HepG2 (cell line): ENCODE measurements around the gene CCL16. TPM values are rescaled to one million over a fixed set of nuclear protein-coding genes. Genes with fewer than 3 reads are reported as not detected.

Experiments used
- CBFB ChIP-seq: sonication (generic); formaldehyde crosslinking; IDR thresholded peaks from 2 replicates; pipeline ENCODE4 v1.4.0; 2020; ENCODE audit warnings: missing genetic modification reagents
- GATAD2A ChIP-seq: IDR thresholded peaks from 2 replicates; pipeline ENCODE4 v1.6.1; 2016
- NFRKB ChIP-seq: fragments of 450-650 bp; IDR thresholded peaks from 2 replicates; pipeline ENCODE4 v1.6.1; 2017
- TFDP1 ChIP-seq: IDR thresholded peaks from 2 replicates; pipeline ENCODE4 v1.6.1; 2016; ENCODE audit warnings: missing compliant biosample characterization, missing genetic modification reagents, borderline replicate concordance
- TMF1 ChIP-seq: sonication (generic); formaldehyde crosslinking; IDR thresholded peaks from 2 replicates; pipeline ENCODE4 v1.8.1; 2022; ENCODE audit warnings: low read depth, missing genetic modification reagents
- U2AF2 ChIP-seq: fragments of 200-400 bp; formaldehyde crosslinking; IDR thresholded peaks from 2 replicates; pipeline ENCODE4 v1.6.1; 2017; ENCODE audit warnings: low read depth, mild to moderate bottlenecking, low read length
- ZBTB49 ChIP-seq: sonication (generic); formaldehyde crosslinking; IDR thresholded peaks from 2 replicates; pipeline ENCODE4 v1.4.0; 2020; ENCODE audit warnings: missing genetic modification reagents, borderline replicate concordance
- ZNF326 ChIP-seq: sonication (generic); formaldehyde crosslinking; IDR thresholded peaks from 2 replicates; pipeline ENCODE4 v1.4.0; 2020; ENCODE audit warnings: missing genetic modification reagents, borderline replicate concordance
- ZNF414 ChIP-seq: sonication (generic); formaldehyde crosslinking; IDR thresholded peaks from 2 replicates; pipeline ENCODE4 v1.5.0; 2020; ENCODE audit warnings: missing genetic modification reagents
- ZNF563 ChIP-seq: sonication (generic); formaldehyde crosslinking; IDR thresholded peaks from 2 replicates; pipeline ENCODE4 v1.8.0; 2022; ENCODE audit warnings: mild to moderate bottlenecking, moderate library complexity, missing genetic modification reagents
- polyA plus RNA-seq, 8 experiments: library from polyadenylated mRNA; depleted of rRNA in 3 of 8; stranded (reverse) in 7 of 8; unstranded in 1 of 8; fragments of >200 nt; fragmentation: Illumina TruSeq in 4 of 8; extraction: Trizol in 4 of 8; gene quantifications; 2 replicates each; pipeline versions ENCODE4 v1.2.1 to v1.2.3, GENCODE V29; 2011 to 2016; ENCODE audit warnings: low read depth in 4 of 8, missing spikeins in 1 of 8, mixed read lengths in 1 of 8; ENCODE audit not compliant: insufficient read depth in 1 of 8
- total RNA-seq, 5 experiments: library from RNA; depleted of rRNA; stranded (reverse); fragments of >200 nt; fragmentation: Illumina TruSeq; extraction: Trizol; gene quantifications; 2 replicates each; pipeline ENCODE4 v1.2.3, GENCODE V29; 2016; ENCODE audit warnings: low read depth in 1 of 5
- TF ChIP-seq, protein P1 (sequence below), 2 experiments: IDR thresholded peaks; 2 replicates each; pipeline ENCODE4 v1.6.1; 2011 to 2012; ENCODE audit warnings: low read length in 2 of 2, borderline replicate concordance in 1 of 2, low read depth in 1 of 2, mild to moderate bottlenecking in 1 of 2, moderate library complexity in 1 of 2
- TF ChIP-seq, protein P2 (sequence below): sonication (generic); formaldehyde crosslinking; IDR thresholded peaks from 2 replicates; pipeline ENCODE4 v1.5.0; 2020; ENCODE audit warnings: missing genetic modification reagents
- TF ChIP-seq, protein P3 (sequence below): sonication (generic); formaldehyde crosslinking; IDR thresholded peaks from 2 replicates; pipeline ENCODE4 v1.4.0; 2020; ENCODE audit warnings: missing genetic modification reagents
- TF ChIP-seq, protein P4 (sequence below): sonication (generic); formaldehyde crosslinking; IDR thresholded peaks from 2 replicates; pipeline ENCODE4 v1.5.0; 2020; ENCODE audit warnings: missing genetic modification reagents

The CCL16 gene
- total and polyA plus RNA-seq, 2 of the 13 experiments (the other 11 are each of a cell fraction or from before 2014, with no cell fraction given): 2.0 to 14.7 TPM

- TF ChIP-seq, protein P1, sequence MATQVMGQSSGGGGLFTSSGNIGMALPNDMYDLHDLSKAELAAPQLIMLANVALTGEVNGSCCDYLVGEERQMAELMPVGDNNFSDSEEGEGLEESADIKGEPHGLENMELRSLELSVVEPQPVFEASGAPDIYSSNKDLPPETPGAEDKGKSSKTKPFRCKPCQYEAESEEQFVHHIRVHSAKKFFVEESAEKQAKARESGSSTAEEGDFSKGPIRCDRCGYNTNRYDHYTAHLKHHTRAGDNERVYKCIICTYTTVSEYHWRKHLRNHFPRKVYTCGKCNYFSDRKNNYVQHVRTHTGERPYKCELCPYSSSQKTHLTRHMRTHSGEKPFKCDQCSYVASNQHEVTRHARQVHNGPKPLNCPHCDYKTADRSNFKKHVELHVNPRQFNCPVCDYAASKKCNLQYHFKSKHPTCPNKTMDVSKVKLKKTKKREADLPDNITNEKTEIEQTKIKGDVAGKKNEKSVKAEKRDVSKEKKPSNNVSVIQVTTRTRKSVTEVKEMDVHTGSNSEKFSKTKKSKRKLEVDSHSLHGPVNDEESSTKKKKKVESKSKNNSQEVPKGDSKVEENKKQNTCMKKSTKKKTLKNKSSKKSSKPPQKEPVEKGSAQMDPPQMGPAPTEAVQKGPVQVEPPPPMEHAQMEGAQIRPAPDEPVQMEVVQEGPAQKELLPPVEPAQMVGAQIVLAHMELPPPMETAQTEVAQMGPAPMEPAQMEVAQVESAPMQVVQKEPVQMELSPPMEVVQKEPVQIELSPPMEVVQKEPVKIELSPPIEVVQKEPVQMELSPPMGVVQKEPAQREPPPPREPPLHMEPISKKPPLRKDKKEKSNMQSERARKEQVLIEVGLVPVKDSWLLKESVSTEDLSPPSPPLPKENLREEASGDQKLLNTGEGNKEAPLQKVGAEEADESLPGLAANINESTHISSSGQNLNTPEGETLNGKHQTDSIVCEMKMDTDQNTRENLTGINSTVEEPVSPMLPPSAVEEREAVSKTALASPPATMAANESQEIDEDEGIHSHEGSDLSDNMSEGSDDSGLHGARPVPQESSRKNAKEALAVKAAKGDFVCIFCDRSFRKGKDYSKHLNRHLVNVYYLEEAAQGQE (IDR thresholded peaks at IDR 0.05; ENCODE audit: borderline replicate concordance in 1 of 2, low read depth in 1 of 2, low read length in 2 of 2): no peak
- TF ChIP-seq ZNF326 (no peak), TFDP1 (CRISPR knock-in tag) (peak; percentile 95), ZBTB49 (CRISPR knock-in tag) (no peak), U2AF2 (no peak), CBFB (CRISPR knock-in tag) (no peak), TMF1 (CRISPR knock-in tag) (peak; percentile 27; the same call in 1 of the 2 replicates), NFRKB (no peak), ZNF414 (CRISPR knock-in tag) (no peak), ZNF563 (CRISPR knock-in tag) (no peak), GATAD2A (CRISPR knock-in tag) (no peak)
- TF ChIP-seq, protein P2, sequence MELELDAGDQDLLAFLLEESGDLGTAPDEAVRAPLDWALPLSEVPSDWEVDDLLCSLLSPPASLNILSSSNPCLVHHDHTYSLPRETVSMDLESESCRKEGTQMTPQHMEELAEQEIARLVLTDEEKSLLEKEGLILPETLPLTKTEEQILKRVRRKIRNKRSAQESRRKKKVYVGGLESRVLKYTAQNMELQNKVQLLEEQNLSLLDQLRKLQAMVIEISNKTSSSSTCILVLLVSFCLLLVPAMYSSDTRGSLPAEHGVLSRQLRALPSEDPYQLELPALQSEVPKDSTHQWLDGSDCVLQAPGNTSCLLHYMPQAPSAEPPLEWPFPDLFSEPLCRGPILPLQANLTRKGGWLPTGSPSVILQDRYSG: no peak
- TF ChIP-seq, protein P3, sequence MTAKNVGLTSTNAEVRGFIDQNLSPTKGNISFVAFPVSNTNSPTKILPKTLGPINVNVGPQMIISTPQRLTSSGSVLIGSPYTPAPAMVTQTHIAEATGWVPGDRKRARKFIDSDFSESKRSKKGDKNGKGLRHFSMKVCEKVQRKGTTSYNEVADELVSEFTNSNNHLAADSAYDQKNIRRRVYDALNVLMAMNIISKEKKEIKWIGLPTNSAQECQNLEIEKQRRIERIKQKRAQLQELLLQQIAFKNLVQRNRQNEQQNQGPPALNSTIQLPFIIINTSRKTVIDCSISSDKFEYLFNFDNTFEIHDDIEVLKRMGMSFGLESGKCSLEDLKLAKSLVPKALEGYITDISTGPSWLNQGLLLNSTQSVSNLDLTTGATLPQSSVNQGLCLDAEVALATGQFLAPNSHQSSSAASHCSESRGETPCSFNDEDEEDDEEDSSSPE (CRISPR knock-in tag): peak; percentile 98
- TF ChIP-seq, protein P4, sequence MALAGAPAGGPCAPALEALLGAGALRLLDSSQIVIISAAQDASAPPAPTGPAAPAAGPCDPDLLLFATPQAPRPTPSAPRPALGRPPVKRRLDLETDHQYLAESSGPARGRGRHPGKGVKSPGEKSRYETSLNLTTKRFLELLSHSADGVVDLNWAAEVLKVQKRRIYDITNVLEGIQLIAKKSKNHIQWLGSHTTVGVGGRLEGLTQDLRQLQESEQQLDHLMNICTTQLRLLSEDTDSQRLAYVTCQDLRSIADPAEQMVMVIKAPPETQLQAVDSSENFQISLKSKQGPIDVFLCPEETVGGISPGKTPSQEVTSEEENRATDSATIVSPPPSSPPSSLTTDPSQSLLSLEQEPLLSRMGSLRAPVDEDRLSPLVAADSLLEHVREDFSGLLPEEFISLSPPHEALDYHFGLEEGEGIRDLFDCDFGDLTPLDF (CRISPR knock-in tag): peak; percentile 77; the same call in 1 of the 2 replicates
These were observed 50.9 kb downstream of the CCL16 start, which contains the start of gene RDM1 (continued) for GRCh38 chr17:35930211-35931065.
